Kidney (tissue), 14 donors: ENCODE results near the gene GLG1. TPM values are rescaled to one million over a fixed set of nuclear protein-coding genes. Genes with fewer than 3 reads are reported as not detected.

Experiments used
- DNase-seq, 5 donors: peaks; one replicate each; pipeline ENCODE4 v3.0.0-alpha.2; 2013 to 2020
- FAIRE-seq: peaks from 2 replicates; lab custom pipeline; 2012; peaks lifted over from hg19 to GRCh38; lab: Jason Lieb, UNC
- H3K27ac ChIP-seq, 2 donors: one replicate each; pipeline ENCODE4 v1.7.0; 2013; ENCODE audit warnings: low read depth in 2 of 2, low read length in 2 of 2, inconsistent platforms in 1 of 2
- H3K27me3 ChIP-seq: one replicate; pipeline ENCODE4 v1.7.1; 2013; ENCODE audit warnings: low read length, inconsistent platforms; ENCODE audit not compliant: control insufficient read depth, insufficient read depth
- H3K36me3 ChIP-seq, 3 donors: one replicate each; pipeline versions ENCODE4 v1.7.0 to v1.7.1; 2013; ENCODE audit warnings: low read length in 3 of 3, control low read depth in 1 of 3, inconsistent platforms in 1 of 3; ENCODE audit not compliant: insufficient read depth in 3 of 3, control insufficient read depth in 2 of 3
- H3K4me1 ChIP-seq, 3 donors: one replicate each; pipeline versions ENCODE4 v1.7.0 to v1.7.1; 2013; ENCODE audit warnings: low read length in 3 of 3, inconsistent platforms in 1 of 3, low read depth in 1 of 3; ENCODE audit not compliant: control insufficient read depth in 2 of 3, insufficient read depth in 2 of 3
- H3K4me3 ChIP-seq, 3 donors: one replicate each; pipeline versions ENCODE4 v1.7.0 to v1.8.1; 2013; ENCODE audit warnings: low read length in 3 of 3, control low read depth in 1 of 3, inconsistent platforms in 1 of 3
- H3K9ac ChIP-seq, 3 donors: one replicate each; pipeline versions ENCODE4 v1.7.0 to v1.7.1; 2013; ENCODE audit warnings: low read length in 3 of 3, control low read depth in 1 of 3, inconsistent platforms in 1 of 3
- H3K9me3 ChIP-seq, 3 donors: one replicate each; pipeline versions ENCODE4 v1.7.0 to v1.7.1; 2013; ENCODE audit warnings: low read length in 3 of 3, control low read depth in 1 of 3, inconsistent platforms in 1 of 3; ENCODE audit not compliant: control insufficient read depth in 2 of 3, insufficient read depth in 1 of 3
- CTCF ChIP-seq: IDR thresholded peaks from 3 replicates; pipeline ENCODE4 v1.5.1; 2012; ENCODE audit warnings: mild to moderate bottlenecking, moderate library complexity, borderline replicate concordance; ENCODE audit not compliant: insufficient read depth; ENCODE audit errors: extremely low read depth
- intact Hi-C: fragments of 100-400 bp; cut with DNase I; formaldehyde crosslinking; loops from one replicate; pipeline ENCODE4 v1.11.1; 2022
- polyA plus RNA-seq: library from polyadenylated mRNA; stranded (reverse); fragments of 350-450 nt; fragmentation: Illumina TruSeq; extraction: RNeasy Lipid Tissue Mini Kit (QIAGEN cat#74804); gene quantifications from one replicate; pipeline ENCODE4 v1.2.3, GENCODE V29; 2014; ENCODE audit warnings: low read depth, low replicate concordance; ENCODE audit not compliant: insufficient read depth
- total RNA-seq: library from RNA; stranded (reverse); fragmentation: NEBNext Ultra II Directional; extraction: Animal tissue kit (Norgen Biotek cat#: 25700); gene quantifications from one replicate; pipeline ENCODE4 v1.2.1, GENCODE V29; 2021
- donor health status: control.
- donor health status: control.
- donor health status: control.
- donor health status: control.
- donor health status: control.
- donor health status: DM: yes; HTN: yes; CAD: no.
- donor health status: Normal renal cell carcinoma (clear cell type).

GLG1 gene
- total and polyA plus RNA-seq, 2 donors from 2014 or later: 58.8 to 167 TPM

GRCh38 chr16:74511961-74512360 is 95.0 kb downstream of the GLG1 start:
- H3K4me1 ChIP-seq: no peaks in the 10 kb centered on the region
- no peaks in the 10 kb centered on the region for H3K9me3 ChIP-seq
- no peak for TF ChIP-seq CTCF
- H3K27me3 ChIP-seq: no peaks in the 10 kb centered on the region
- DNase-seq (no peak), FAIRE-seq (no peak)
- peaks cover 0 to 7% (median 0%) of the 10 kb centered on the region in 3 donors for H3K36me3 ChIP-seq
- no peak overlapping the region for H3K27ac ChIP-seq
- no peak overlapping the region for H3K4me3 ChIP-seq
- intact Hi-C loops: no loop called here
- H3K9ac ChIP-seq: no peak overlapping the region

- peaks cover 0 to 18% (median 4%) of the 10 kb centered on the region in 3 donors for H3K36me3 ChIP-seq
- no peak overlapping the region for H3K27ac ChIP-seq
- H3K4me1 ChIP-seq: peaks cover 0 to 4% (median 0%) of the 10 kb centered on the region in 3 donors
- FAIRE-seq: no peak
- no peak overlapping the region for H3K4me3 ChIP-seq
- no peak for DNase-seq
- no peaks in the 10 kb centered on the region for H3K9me3 ChIP-seq
- no peak for TF ChIP-seq CTCF
- H3K27me3 ChIP-seq: no peaks in the 10 kb centered on the region
- intact Hi-C loops: no loop called here
- no peak overlapping the region for H3K9ac ChIP-seq
These were observed 101.9 kb downstream of the GLG1 start for GRCh38 chr16:74505011-74505410.

DNA sequence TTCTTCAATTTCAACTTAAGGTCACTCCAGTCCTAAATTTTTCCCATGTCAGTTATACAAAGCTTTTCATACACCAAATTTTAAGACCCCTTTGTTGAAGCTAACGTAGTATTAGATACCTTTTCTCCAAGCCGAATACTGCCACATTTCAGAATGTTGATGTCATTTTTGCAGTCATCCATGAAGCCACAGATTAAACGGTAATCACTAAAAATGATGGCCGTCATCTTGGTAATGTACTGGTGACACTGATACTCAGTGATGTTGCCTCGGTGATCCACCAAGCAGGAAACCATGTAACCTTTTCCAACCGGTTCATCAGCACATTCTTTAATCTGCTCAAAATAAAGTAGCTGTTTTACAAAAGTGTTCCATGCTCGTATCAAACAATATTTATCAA is 103.5 kb downstream of the GLG1 start:
- H3K27me3 ChIP-seq: no peaks in the 10 kb centered on the region
- no peak for TF ChIP-seq CTCF
- H3K4me3 ChIP-seq: no peak overlapping the region
- H3K27ac ChIP-seq: no peak overlapping the region
- FAIRE-seq (no peak), DNase-seq (no peak)
- peaks cover 0 to 4% (median 4%) of the 10 kb centered on the region in 3 donors for H3K4me1 ChIP-seq
- intact Hi-C loops: no loop called here
- no peaks in the 10 kb centered on the region for H3K9me3 ChIP-seq
- peaks cover 0 to 16% (median 4%) of the 10 kb centered on the region in 3 donors for H3K36me3 ChIP-seq
- no peak overlapping the region for H3K9ac ChIP-seq
